ENCODE data around the gene F2RL1.

DNA sequence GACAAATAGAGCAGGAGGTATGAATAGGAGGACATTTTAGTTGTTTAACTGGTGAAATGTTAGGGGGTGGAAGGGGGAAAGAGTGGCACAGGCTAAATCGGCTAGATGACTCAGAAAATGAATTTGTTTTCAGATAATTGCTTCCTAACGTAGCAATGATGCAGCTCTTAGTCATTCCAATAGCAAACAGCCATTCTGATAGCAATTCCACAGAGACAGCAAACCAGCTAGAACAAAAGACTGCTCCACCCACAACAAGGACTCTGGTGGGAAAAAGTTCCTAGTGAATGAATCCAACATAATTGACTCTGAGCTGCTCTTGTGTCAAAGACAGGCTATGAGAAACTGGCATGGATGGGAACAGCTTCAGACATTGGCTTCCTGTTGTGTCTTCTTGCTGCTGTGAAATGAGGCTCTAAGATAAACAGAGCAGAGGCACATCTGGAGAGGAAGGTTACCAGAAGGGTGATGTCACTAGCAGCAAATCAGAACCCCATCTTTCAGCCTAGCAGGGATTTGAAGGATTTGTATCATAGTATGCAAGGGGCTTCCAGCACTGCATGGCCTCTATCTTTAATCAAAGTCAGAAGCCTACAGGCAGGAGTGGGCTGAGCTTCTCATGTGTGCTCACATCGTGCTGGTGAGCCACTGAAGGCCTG, 28.1 kb upstream of the F2RL1 start:
- TF ChIP-seq, protein P1, sequence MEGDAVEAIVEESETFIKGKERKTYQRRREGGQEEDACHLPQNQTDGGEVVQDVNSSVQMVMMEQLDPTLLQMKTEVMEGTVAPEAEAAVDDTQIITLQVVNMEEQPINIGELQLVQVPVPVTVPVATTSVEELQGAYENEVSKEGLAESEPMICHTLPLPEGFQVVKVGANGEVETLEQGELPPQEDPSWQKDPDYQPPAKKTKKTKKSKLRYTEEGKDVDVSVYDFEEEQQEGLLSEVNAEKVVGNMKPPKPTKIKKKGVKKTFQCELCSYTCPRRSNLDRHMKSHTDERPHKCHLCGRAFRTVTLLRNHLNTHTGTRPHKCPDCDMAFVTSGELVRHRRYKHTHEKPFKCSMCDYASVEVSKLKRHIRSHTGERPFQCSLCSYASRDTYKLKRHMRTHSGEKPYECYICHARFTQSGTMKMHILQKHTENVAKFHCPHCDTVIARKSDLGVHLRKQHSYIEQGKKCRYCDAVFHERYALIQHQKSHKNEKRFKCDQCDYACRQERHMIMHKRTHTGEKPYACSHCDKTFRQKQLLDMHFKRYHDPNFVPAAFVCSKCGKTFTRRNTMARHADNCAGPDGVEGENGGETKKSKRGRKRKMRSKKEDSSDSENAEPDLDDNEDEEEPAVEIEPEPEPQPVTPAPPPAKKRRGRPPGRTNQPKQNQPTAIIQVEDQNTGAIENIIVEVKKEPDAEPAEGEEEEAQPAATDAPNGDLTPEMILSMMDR (IDR thresholded peaks at IDR 0.05): no peak
- peak in 1 of 2 donors; percentile 47 for TF ChIP-seq POLR2A (IDR thresholded peaks at IDR 0.05)
